Suppressor macrophage (primary cell): Measurements from ENCODE around the gene RAB9B.
A peak's percentile ranks its signal among the peaks of the same experiment; 100 is the strongest.

Source experiments
- DNase-seq, 4 experiments: peaks; one replicate each; pipeline ENCODE4 v3.0.0-alpha.2; 2020 to 2022

The RAB9B gene

DNA sequence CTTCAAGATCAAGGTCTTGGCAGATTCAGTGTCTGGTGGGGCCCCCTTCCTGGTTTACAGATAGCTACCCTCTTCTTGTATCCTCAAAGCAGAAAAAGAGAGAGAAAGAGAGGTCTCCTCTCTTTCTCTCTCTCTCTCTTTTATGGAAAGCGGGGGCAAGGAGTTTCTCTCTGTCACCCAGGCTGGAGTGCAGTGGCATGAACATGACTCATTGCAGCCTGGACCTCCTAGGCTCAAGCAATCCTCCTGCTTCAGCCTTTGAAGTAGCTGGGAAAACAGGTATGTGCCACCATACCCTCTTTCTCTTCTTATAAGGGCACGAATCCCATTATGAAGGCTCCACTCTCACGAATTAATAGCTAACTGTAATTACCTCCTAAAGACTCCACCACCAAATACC lies 20.2 kb downstream of the RAB9B start:
- no peak for DNase-seq

DNA sequence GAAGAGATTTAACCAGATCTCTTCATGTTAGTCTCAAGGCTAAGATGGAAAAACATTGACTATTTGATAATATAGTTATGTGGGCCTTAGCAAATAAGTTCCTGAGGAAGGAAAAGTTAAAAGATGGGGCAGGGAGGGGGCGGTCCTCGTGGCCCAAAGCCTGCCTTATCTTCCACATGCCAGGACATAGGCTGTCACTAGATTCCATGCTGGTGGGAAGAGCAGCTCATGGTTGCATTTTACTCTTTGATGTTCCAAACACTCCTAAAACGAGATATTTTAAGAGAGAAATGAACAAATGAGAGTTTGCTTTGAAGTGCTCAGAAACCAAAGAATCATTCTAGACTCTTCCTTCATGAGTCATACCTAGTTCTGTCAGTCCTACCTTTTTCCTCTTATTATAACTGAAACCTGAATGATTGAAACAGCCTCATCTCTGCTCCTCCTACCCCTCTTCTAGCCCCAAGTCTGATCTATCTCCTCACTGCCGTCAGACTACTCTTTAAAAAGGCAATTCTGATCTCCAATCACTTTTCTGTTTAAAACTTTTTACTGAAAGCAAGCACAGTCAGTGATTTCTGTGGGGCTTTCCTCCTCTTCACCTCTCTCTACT lies 25.1 kb downstream of the RAB9B start:
- no peak for DNase-seq

DNA sequence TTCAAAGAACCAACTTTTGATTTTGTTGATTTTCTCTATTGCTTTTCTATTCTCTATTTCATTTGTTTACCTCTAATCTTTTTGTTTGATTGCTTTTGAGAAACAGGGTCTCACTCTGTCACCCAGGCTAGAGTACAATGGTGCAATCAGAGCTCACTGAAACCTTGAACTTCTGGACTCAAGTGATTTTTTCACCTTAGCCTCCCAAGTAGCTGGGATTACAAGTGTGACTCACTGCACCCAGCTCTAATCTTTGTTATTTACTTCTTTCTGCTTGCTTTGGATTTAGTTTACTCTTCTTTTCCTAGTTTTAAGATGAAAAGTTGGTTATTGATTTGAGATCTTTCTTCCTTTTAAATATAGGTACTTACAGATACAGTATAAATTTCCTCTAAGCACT lies 26.2 kb downstream of the RAB9B start:
- DNase-seq = no peak

DNA sequence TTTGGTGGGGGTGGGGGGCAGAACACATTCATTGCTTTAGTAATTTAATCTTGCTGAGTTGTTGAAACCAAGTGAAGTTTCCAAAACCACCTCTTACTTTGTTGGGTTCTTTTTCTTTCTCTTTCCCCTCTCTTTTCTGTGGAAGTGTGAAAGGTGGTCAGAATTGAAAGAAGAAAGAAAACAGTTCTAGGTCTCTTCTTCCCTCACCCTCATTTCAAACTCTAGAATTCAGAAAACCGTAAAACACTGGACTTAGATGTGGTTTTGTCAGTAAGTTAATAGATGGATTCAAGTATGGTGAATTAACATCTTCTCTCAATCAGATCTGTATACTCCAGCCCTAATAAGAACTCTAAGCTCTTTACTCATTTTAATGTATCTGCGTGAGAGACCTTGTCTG lies 31.7 kb downstream of the RAB9B start:
- DNase-seq = no peak

DNA sequence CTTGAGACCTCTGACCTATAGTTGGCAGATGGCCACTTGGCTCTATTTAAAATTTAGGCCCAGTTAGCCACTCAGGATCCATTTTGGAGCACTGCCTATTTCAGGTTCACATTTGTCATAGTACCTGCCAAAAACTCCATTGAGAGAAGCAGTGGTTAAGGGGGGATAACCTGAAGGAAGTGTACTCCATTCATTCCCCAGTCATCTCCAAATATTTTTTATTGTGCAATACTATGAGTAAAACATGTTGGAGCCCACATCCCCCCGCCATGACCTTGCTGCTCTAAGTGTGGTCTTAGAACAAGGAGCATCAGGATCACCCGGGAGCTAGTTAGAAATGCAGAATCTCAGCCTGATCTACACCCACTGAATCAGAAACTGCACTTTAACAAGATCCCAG lies 34.4 kb downstream of the RAB9B start:
- no peak for DNase-seq

DNA sequence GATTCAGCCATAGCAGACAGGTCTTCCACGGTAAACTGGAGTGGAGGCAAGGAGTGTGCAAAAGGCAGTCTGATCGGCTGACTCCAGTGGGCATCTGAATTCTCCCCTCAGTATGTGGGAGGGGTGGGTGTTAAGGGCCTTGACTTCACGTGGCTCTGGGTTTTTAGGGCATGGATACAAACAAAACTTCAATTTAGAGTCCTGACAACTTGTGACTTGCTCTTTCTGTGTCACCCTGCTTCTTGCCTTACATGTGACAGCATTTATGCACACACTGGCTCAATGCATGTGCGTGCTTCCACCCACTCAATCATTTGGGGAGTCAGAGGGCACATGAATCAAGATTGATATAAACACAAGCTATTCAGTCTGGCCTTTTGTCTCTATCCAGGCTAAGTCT lies 37.9 kb downstream of the RAB9B start:
- DNase-seq = peak in 1 of 4 experiments; percentile 0

DNA sequence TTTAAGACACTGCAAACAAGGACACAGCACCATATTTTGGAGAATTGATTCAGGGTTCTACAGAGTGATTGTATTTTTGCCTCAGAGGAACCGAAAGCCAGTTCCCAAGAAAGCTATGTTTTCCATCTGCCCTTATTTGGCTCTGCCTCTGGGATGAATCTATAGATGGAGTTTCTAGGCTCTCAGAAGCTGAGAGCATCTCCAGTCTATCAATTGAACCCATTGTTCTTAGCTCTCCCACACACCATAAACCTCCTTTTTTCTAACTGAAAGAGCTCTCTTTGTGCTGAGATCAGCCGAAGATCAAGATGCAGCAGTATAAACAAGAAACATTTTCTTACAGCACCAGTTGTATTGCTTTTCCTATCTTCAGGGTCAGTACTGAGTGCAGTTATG lies 38.5 kb downstream of the RAB9B start:
- DNase-seq = no peak

DNA sequence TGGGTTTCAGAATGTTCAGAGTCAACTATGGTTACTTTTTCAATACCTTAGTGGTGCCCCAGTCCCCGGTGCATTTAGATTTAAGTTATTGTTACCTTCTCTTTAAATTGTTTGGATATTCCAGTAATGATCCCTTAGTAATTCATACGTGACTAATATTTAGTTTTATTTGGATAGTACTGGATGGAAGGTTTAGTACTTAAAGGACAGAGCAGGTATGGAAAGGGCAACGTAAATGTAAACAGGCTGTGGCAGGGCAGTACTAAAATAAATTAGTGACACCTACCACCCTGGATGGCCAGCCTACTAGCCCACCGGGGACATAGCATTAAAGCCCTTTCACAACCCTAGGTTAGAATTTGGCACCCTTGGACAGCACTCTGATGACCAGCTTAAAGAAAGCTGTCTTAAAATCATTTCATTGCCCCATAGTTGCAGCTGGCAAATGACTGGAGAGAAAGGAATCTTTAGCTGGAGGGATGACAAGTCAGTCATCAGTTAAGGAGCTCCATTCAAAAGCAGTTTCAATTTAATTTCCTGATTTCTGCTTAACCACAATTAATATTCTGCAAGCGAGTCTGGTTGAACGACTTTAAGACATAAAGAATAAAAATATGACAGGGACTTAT lies 39.0 kb downstream of the RAB9B start:
- DNase-seq = no peak

DNA sequence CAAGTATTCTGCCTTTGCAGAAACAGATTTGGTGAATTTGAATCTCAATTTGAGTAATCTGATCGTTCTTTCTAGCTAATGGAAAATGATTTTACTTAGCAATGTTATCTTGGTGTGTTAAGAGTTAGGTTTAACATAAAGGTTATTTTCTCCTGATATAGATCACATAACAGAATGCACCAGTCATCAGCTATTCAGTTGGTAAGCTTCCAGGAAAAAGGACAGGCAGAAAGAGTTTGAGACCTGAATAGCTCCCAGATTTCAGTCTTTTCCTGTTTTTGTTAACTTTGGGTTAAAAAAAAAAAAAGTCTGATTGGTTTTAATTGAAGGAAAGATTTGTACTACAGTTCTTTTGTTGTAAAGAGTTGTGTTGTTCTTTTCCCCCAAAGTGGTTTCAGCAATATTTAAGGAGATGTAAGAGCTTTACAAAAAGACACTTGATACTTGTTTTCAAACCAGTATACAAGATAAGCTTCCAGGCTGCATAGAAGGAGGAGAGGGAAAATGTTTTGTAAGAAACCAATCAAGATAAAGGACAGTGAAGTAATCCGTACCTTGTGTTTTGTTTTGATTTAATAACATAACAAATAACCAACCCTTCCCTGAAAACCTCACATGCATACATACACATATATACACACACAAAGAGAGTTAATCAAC lies 40.1 kb downstream of the RAB9B start:
- DNase-seq = no peak

DNA sequence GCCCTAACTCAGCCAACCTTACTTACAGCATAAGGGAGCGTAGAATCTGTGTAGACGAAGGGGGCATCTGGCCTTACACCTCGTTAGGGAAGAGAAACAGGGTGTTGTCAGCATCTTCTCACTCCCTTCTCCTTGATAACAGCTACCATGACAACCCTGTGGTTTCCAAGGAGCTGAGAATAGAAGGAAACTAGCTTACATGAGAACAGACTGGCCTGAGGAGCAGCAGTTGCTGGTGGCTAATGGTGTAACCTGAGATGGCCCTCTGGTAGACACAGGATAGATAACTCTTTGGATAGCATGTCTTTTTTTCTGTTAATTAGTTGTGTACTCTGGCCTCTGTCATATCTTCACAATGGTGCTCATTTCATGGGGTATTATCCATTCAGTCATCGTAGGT lies 40.8 kb downstream of the RAB9B start:
- DNase-seq = no peak

DNA sequence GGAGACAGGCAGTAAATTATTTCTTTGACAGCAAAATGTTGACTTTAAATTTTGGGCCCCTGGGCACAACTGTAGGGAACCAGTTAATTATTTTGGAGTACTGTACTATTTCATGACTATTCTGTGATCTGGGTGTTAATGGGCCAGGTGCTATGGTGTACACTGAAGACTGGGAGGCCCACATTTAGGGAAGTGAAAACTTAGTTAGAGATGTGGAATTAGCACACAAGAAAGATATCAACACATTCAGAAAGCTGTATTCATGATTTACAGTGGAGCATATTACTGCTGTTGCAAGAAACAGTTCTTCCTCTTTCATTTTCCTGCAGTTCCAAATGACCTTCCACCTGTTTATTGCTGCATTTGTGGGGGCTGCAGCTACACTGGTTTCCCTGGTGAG lies 43.1 kb downstream of the RAB9B start:
- DNase-seq = peak; percentile 5 to 39 (median 30)

DNA sequence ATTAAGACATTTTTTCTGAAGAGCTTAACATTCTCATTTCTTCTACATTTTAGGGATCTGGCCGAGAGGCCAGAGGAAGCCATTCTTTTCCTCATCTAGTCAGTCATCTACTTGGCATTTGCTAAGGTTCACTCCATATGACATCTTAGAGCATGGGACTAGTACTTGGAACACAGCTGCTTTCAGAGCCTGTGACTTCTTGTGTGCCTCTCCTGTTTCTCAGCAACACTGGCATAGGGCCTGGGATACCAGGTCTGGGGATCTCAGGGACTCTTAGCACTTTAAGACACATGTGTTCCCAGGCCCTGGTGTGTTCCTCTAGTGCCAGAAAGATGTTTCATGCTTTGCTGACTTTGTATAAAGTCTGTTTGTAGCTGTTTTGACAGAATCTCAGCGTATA lies 48.1 kb downstream of the RAB9B start:
- DNase-seq = no peak

DNA sequence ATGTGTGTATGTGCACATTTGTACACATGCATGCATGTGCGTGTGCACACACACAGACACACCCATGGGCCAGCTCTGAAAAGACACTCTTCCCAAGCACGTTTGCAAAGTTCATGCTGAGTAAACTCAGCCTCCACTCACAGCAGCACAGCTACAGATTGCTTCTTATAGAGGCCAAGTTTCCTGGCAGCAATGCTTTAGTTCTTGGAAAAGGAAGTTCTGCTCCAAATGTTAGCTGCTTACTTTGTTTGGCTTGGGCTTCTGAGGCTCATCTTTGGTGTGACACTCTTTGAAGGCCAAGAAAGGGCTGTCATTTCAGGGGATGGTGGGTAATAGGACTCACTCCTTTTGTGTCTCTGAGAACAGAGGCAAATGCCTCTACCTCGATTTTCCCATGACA lies 48.9 kb downstream of the RAB9B start:
- DNase-seq = no peak

DNA sequence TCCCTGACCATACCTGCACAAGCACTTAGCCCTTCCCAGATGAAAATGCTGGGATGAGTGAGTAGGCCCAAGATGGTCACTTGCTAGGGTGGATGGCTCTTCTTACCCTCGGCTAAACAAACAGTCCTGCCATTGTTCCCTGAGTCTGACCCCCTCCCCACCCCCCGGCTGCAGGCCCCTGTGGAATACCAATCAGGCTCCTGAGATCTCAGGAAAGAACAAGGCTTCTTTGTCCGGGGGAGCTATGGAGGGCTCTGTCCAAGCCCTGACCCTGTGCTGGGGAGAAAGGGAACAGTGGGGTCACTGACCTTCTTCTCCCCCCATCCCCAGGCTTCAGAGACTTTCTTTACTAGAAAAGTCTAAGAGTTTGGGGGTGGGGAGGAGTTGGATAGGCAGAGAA lies 49.4 kb downstream of the RAB9B start:
- DNase-seq = no peak

DNA sequence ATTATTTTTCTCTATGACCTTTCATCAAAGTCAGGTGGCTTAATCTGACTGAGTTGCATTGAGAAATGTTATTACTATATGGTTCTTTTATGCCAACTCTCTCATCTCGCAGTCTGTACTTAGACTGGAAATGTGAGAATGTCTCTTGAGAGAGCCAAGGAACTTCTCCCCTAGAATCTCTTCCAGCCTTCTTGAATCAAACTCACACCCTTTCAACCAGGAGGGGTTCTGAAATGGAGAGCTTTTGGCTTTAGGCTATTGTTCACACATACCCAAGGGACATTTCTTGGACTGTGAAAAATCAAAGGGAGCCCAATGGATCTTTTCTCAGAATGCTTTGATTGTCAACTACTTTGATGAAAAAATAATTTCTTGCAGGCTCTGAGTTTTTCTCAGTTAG lies 50.4 kb downstream of the RAB9B start:
- no peak for DNase-seq

DNA sequence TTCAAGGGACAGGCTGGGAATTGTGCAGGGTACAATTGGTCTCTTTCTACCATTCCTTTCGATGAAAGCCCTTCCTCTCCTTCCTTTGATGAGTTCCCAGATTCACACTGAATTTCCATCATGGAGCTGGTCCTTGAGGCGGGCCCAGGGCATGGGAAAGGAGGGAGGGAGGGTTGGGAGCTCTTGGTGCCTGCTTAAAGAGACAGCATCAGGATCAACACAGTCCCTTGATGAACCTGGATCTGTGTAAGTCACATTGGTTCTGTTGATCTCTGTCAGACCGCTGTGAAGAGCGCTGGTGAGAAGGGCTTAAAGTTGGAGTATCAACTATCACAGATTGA lies 51.0 kb downstream of the RAB9B start:
- DNase-seq = no peak

DNA sequence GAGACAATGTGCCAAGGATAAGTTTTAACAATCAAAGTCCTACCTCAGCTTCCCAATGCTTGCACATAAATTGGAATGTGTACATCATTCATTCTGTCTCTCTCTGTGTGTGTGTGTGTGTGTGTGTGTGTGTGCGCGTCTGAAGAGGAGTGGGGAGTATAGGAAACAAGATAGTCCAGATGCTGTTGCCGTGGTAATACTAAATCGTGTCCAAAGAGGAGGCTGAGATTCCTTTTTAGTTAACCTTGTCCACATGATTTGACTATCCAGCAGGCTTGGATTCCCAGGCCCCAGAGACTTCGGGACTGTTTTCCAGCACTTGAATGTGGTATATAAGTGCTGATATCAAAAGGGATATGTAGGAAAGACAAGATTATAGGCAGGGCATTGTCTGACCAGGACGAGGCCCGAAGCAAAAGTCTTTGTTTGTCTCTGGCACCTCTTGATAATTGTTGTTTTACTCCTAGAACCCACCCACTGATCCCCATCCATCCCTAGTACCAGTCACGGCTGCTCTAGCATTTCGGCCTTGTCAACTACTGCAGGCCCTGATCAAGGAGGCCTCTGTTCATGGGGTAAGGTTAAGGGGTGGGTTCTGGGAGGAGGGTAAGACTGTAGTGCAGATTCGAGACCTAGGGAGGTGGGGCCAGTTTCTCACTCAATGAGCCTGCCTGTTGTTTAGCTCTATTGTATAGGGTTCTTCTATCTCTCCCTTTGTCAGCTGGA lies 51.6 kb downstream of the RAB9B start:
- no peak for DNase-seq

DNA sequence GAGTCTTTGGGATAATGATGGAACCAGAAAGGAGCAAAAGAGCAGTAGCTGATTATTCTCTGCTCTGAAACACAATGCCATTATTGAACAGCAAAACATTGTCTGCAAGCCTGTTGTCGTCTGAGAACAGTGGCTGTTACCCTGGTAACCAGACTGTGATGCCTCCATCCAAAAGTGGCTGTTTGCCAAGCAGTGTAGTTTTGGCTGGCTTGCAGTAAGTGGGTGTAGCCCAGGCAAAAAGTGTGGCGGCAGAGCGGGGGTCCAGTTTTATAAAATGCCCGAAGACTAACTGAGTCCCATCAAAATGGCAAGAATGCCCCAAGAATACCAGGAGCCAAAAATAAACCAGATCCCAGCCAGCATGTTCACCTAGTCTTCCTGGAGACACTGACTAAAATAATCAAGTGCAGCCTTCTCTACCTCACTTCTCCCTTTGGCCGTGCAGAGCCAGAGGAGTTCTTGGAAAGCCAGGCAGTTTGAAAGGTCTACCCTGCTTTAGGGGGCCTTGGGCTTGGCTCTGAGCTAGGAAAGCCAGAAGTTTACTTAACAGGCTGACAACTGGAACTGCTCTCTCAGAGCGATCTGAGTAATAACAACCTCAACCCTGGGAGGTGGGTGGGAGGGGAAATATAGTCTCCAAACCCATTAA lies 52.8 kb downstream of the RAB9B start:
- no peak for DNase-seq

DNA sequence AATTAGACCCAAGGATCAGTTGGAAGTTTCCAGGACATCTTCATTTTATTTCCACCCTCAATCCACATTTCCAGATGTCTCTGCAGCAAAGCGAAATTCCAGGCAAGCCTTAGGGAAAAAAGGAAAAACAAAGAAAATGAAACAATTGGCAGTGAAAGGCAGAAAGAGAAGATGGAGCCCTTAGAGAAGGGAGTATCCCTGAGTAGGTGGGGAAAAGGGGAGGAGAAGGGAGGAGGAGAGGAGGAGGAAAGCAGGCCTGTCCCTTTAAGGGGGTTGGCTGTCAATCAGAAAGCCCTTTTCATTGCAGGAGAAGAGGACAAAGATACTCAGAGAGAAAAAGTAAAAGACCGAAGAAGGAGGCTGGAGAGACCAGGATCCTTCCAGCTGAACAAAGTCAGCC lies 55.5 kb downstream of the RAB9B start, which contains the start of gene PLP1:
Gene PLP1, plus strand, starts transcription at position 295 of the 400 bp plus-strand sequence. CDS start 156 bp downstream, outside the sequence.
- no peak for DNase-seq

DNA sequence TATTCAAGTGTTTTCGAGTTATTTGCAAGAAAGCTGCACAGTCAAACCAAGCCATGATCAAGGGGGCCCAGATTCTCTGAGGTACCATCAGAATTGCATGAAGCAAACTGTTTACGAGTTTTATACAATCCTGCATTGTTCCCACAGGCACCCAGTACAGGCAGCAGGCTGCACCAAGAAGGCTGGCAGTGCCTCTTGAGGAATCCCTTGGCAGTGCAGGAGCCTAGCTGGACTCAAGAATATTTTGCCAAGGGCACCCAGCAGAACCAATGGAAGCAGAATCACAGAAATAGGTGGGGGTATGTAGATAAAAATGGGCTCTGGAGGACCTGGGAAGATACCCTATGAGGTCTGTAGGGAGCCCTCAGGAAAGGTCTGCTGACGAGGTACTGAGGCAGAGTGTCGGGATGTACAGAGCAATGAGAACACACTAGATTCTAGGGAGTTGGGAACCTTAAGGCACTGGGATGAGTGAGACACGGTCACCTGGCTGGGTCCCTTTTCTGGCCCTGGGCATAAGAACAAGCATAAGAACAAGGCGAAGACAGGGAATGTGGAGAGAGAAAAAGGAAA lies 57.9 kb downstream of the RAB9B start:
- peak; percentile 13 to 43 (median 28) for DNase-seq

DNA sequence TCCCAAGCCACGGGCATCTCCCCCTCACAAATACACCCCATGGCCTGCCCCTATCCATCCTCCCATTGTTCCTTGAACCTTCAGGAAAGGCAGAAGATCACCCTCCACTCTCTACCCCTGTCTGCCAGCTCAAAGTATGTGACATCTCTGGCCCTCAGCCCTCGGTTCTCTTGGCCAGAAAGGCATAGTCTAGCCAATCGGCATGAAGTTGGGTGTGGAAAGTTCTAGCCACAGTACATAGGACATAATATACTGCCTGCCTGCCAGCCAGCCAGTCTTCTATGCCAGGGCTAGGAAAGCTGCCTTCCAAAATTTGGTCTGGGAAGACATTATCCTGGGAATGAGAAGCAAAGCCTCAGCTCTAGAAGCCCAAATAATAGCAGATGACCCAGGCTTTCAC lies 58.6 kb downstream of the RAB9B start:
- DNase-seq = no peak
